WTC11 (cell line): ENCODE data around the gene BZW1. TPM values are rescaled to one million over a fixed set of nuclear protein-coding genes. Genes with fewer than 3 reads are reported as not detected.

Experiments
- ATAC-seq: fragments of 200-7000 bp; cut with Tn5 transposase; 2 replicates; pipeline ENCODE4 v1.10.0; 2021; ENCODE audit warnings: mild to moderate bottlenecking, moderate library complexity
- CTCF ChIA-PET: fragments of 300-600 bp; sonication (Branson Sonifier 250); formaldehyde crosslinking; loops from one replicate; lab custom pipeline; 2021; ENCODE audit warnings: antibody characterized with exemption; lab: Charles Lee
- POLR2A ChIA-PET: fragments of 350-600 bp; sonication (Branson Sonifier 250); formaldehyde crosslinking; loops from one replicate; lab custom pipeline; 2021; ENCODE audit warnings: antibody characterized with exemption; lab: Charles Lee
- DNase-seq: peaks from one replicate; pipeline ENCODE4 v3.0.0; 2021; ENCODE audit warnings: low spot score
- H3K27ac Mint-ChIP-seq: 2 replicates; pipeline ENCODE4 v1.8.0; 2021; ENCODE audit warnings: mixed read lengths
- H3K27me3 Mint-ChIP-seq: 2 replicates; pipeline ENCODE4 v1.8.0; 2021; ENCODE audit warnings: low read depth, mild to moderate bottlenecking, moderate library complexity, mixed read lengths
- H3K36me3 Mint-ChIP-seq: 2 replicates; pipeline ENCODE4 v1.8.0; 2021; ENCODE audit warnings: mixed read lengths
- H3K4me1 Mint-ChIP-seq: 2 replicates; pipeline ENCODE4 v1.8.0; 2022; ENCODE audit warnings: mixed read lengths
- H3K4me3 Mint-ChIP-seq: 2 replicates; pipeline ENCODE4 v1.8.0; 2021; ENCODE audit warnings: mild to moderate bottlenecking, moderate library complexity, mixed read lengths
- H3K9me3 Mint-ChIP-seq: 2 replicates; pipeline ENCODE4 v1.8.0; 2021; ENCODE audit warnings: mixed read lengths
- ATF1 ChIP-seq: sonication (generic); formaldehyde crosslinking; IDR thresholded peaks from 2 replicates; pipeline ENCODE4 v1.8.1; 2023; ENCODE audit warnings: mild to moderate bottlenecking, moderate library complexity, missing genetic modification reagents
- CBFB ChIP-seq: sonication (generic); formaldehyde crosslinking; IDR thresholded peaks from 2 replicates; pipeline ENCODE4 v1.8.1; 2022; ENCODE audit warnings: mild to moderate bottlenecking, low read depth, missing genetic modification reagents
- CREM ChIP-seq: sonication (generic); formaldehyde crosslinking; IDR thresholded peaks from 2 replicates; pipeline ENCODE4 v1.8.1; 2022; ENCODE audit warnings: mild to moderate bottlenecking, missing genetic modification reagents, moderate library complexity
- ESRRA ChIP-seq: sonication (generic); formaldehyde crosslinking; IDR thresholded peaks from 2 replicates; pipeline ENCODE4 v1.8.1; 2022; ENCODE audit warnings: mild to moderate bottlenecking, missing genetic modification reagents, borderline replicate concordance
- FOXK1 ChIP-seq: sonication (generic); formaldehyde crosslinking; IDR thresholded peaks from 2 replicates; pipeline ENCODE4 v1.8.0; 2022; ENCODE audit warnings: mild to moderate bottlenecking, moderate library complexity, missing genetic modification reagents
- FOXP1 ChIP-seq: sonication (generic); formaldehyde crosslinking; IDR thresholded peaks from 2 replicates; pipeline ENCODE4 v1.8.0; 2022; ENCODE audit warnings: missing genetic modification reagents, mild to moderate bottlenecking, moderate library complexity, borderline replicate concordance
- IRF1 ChIP-seq: sonication (generic); formaldehyde crosslinking; IDR thresholded peaks from 2 replicates; pipeline ENCODE4 v1.8.0; 2023; ENCODE audit warnings: missing genetic modification reagents
- JAZF1 ChIP-seq: fragments of 250-450 bp; sonication (Bioruptor Pico); IDR thresholded peaks from 2 replicates; pipeline ENCODE4 v1.9.0; 2021; ENCODE audit warnings: moderate library complexity, mild to moderate bottlenecking, inconsistent platforms
- JUN ChIP-seq: sonication (generic); formaldehyde crosslinking; IDR thresholded peaks from 2 replicates; pipeline ENCODE4 v1.8.0; 2023; ENCODE audit warnings: mild to moderate bottlenecking, missing genetic modification reagents
- KAT7 ChIP-seq: sonication (generic); formaldehyde crosslinking; IDR thresholded peaks from 2 replicates; pipeline ENCODE4 v1.8.1; 2023; ENCODE audit warnings: missing genetic modification reagents, mild to moderate bottlenecking, borderline replicate concordance
- MLX ChIP-seq: sonication (generic); formaldehyde crosslinking; IDR thresholded peaks from 2 replicates; pipeline ENCODE4 v1.8.1; 2023; ENCODE audit warnings: mild to moderate bottlenecking, missing genetic modification reagents, moderate library complexity
- NFATC4 ChIP-seq: fragments of 250-450 bp; sonication (Bioruptor Pico); IDR thresholded peaks from 2 replicates; pipeline ENCODE4 v1.9.0; 2021; ENCODE audit warnings: mild to moderate bottlenecking
- NR2C2 ChIP-seq: sonication (generic); formaldehyde crosslinking; IDR thresholded peaks from 2 replicates; pipeline ENCODE4 v1.8.0; 2022; ENCODE audit warnings: mild to moderate bottlenecking, missing genetic modification reagents
- PRRX2 ChIP-seq: fragments of 250-450 bp; sonication (Bioruptor Pico); IDR thresholded peaks from 2 replicates; pipeline ENCODE4 v1.8.0; 2021; ENCODE audit warnings: mild to moderate bottlenecking
- RELA ChIP-seq: sonication (generic); formaldehyde crosslinking; IDR thresholded peaks from 2 replicates; pipeline ENCODE4 v1.8.1; 2022; ENCODE audit warnings: missing genetic modification reagents, mild to moderate bottlenecking, borderline replicate concordance
- SP1 ChIP-seq: sonication (generic); formaldehyde crosslinking; conservative IDR thresholded peaks from 2 replicates; pipeline ENCODE4 v1.8.1; 2022; ENCODE audit warnings: missing genetic modification reagents
- STAT6 ChIP-seq: sonication (generic); formaldehyde crosslinking; conservative IDR thresholded peaks from 2 replicates; pipeline ENCODE4 v1.8.1; 2023; ENCODE audit warnings: mild to moderate bottlenecking, low read depth, missing genetic modification reagents, moderate library complexity
- TCF7 ChIP-seq: sonication (generic); formaldehyde crosslinking; IDR thresholded peaks from 2 replicates; pipeline ENCODE4 v1.8.0; 2022; ENCODE audit warnings: mild to moderate bottlenecking, low read depth, missing genetic modification reagents, moderate library complexity
- ZBTB43 ChIP-seq: sonication (generic); formaldehyde crosslinking; IDR thresholded peaks from 2 replicates; pipeline ENCODE4 v1.8.1; 2023; ENCODE audit warnings: mild to moderate bottlenecking, missing genetic modification reagents
- ZNF138 ChIP-seq: sonication (generic); formaldehyde crosslinking; conservative IDR thresholded peaks from 2 replicates; pipeline ENCODE4 v1.8.1; 2022; ENCODE audit warnings: mild to moderate bottlenecking, moderate library complexity, missing genetic modification reagents
- ZNF281 ChIP-seq: sonication (generic); formaldehyde crosslinking; IDR thresholded peaks from 2 replicates; pipeline ENCODE4 v1.8.0; 2023; ENCODE audit warnings: mild to moderate bottlenecking, missing genetic modification reagents
- ZNF532 ChIP-seq: fragments of 250-450 bp; sonication (Bioruptor Pico); IDR thresholded peaks from 2 replicates; pipeline ENCODE4 v1.9.0; 2021; ENCODE audit warnings: mild to moderate bottlenecking, borderline replicate concordance
- total RNA-seq: library from RNA; stranded (reverse); gene quantifications from 3 replicates; pipeline ENCODE4 v1.2.3, GENCODE V29; 2021

Gene BZW1
- total RNA-seq, 1 experiment from 2014 or later, result 255 TPM

- TF ChIP-seq STAT6 (CRISPR knock-in tag) (no peak), RELA (no peak; the same call in 1 of the 2 replicates), CBFB (CRISPR knock-in tag) (no peak), ESRRA (CRISPR knock-in tag) (no peak), ZBTB43 (no peak), ZNF138 (no peak), SP1 (CRISPR knock-in tag) (peak; percentile 48; the same call in 1 of the 2 replicates), JUN (no peak), CREM (CRISPR knock-in tag) (no peak; the same call in 1 of the 2 replicates)
Observed at GRCh38 chr2:200812122-200813022, 662 bp downstream of the BZW1 start (continued).

- POLR2A ChIA-PET, result no interaction called here
- Mint-ChIP-seq H3K4me3 (no peak overlapping the region), H3K36me3 (peaks cover 61% of the 10 kb centered on the region), H3K27me3 (no peaks in the 10 kb centered on the region), H3K4me1 (peaks cover 22% of the 10 kb centered on the region), H3K27ac (no peak overlapping the region), H3K9me3 (no peaks in the 10 kb centered on the region)
- ATAC-seq (no peak), DNase-seq (no peak)
- CTCF ChIA-PET, result no interaction called here
- TF ChIP-seq FOXP1 (CRISPR knock-in tag), result no peak
- TF ChIP-seq TCF7 (CRISPR knock-in tag), result no peak
- no peak for TF ChIP-seq NR2C2 (CRISPR knock-in tag)
- no peak for TF ChIP-seq FOXK1 (CRISPR knock-in tag)
- no peak for TF ChIP-seq ZNF532 (CRISPR knock-in tag)
- no peak for TF ChIP-seq NFATC4
- TF ChIP-seq MLX (CRISPR knock-in tag), result no peak
- TF ChIP-seq PRRX2 (CRISPR knock-in tag), result no peak
- TF ChIP-seq KAT7 (CRISPR knock-in tag), result no peak
- no peak for TF ChIP-seq ZNF281 (CRISPR knock-in tag)
- TF ChIP-seq IRF1, result no peak
- no peak for TF ChIP-seq ATF1
- TF ChIP-seq JAZF1 (CRISPR knock-in tag), result no peak
Observed at GRCh38 chr2:200814276-200814815, 2.6 kb downstream of the BZW1 start.
